Occipital lobe (tissue), 2 donors: ENCODE data around the gene MAGEF1. TPM values are rescaled to one million over a fixed set of nuclear protein-coding genes. Genes with fewer than 3 reads are reported as not detected.

Source experiments
- DNase-seq: peaks from one replicate; lab custom pipeline; 2025; lab: John Stamatoyannopoulos, UW
- total RNA-seq: library from RNA; depleted of rRNA; stranded (reverse); fragments of >200 nt; gene quantifications from one replicate; pipeline ENCODE4 v1.2.3, GENCODE V29; 2014

The MAGEF1 gene
- total RNA-seq, 1 donor from 2014 or later: 42.7 TPM

GRCh38 chr3:184670091-184670602, 41.7 kb downstream of the MAGEF1 start:
- DNase-seq: no peak

DNA sequence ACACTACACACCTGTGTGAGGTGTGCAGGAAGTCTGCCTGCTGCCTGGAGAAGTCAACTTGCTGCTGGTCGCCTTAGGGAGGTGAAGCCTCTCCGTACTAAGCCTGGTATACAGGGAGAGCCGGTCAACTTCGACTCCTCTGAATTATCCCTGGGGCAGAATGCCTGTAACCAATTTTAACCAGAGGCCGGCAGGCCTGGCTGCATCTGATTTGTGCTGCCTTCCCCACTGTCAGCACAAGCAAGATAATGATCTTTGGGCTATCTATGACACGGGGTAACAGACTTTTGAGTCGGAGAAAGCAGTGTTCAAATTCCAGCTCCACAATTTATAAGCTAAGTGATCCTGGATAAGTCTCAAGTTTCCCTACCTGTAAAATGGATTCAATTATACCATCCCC, 42.3 kb downstream of the MAGEF1 start:
- no peak for DNase-seq

- DNase-seq: no peak
Observed at GRCh38 chr3:184666442-184666841, 45.4 kb downstream of the MAGEF1 start.

DNA sequence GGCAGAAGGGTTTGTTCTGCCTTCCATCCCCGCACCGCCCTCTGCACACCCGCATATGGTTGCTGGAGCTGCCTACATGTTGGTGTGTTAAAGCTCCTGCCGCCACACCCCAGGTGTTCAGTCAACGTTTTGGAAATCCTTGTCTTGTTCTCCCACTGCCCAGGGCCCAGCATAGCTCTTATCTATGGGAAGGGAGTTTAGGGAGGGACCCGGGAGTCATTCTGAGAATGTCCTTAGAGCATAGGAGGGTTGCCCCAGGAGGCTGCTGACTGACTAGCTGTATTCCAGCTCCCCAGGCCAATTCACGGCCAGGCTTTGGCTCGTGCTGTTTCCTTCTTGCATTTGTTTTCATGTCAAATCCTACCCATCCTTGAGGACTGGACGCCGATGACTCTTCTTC, 46.8 kb downstream of the MAGEF1 start:
- DNase-seq: no peak

- no peak for DNase-seq
Observed at GRCh38 chr3:184663756-184664155, 48.1 kb downstream of the MAGEF1 start.

DNA sequence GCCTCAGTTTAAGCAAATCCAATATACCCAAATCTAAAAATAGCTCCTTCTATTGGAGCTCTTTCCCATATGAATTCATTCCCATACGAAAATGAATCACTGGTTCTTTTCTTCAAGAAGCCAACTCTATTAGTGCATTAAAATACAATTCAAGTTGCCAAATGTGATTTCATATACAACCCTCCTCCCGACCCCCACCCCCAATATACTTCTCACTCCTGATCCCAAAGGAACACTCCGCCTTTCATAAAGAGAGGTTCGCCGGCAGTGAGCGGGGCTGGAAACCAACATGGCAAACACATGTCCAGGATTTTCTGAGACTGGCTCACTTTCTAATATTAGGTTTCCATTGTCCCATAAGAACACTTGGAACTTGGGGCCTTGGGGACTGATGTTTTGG, 48.5 kb downstream of the MAGEF1 start:
- no peak for DNase-seq

- no peak for DNase-seq
Observed at GRCh38 chr3:184662187-184662586, 49.7 kb downstream of the MAGEF1 start.

DNA sequence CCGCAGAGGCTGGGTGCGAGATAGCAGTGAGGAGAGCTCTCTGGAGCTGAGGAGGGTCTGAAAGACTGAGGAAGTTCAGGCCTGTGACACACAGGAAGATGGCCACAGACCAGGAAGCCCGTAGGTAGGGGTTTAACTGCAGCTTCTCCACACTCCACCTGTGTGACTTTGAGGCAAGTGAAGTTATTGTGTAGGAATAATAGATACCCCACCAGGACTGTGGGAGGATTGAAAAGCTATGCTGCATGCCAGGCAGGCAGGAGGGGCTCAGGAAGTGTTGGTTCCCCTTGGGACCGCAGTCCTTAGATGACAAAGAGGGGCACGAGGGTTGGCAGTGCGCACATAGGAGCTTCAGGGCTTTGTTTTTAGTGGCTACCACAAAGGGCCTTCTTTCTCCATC, 50.9 kb downstream of the MAGEF1 start:
- DNase-seq: no peak

Other genes with a start within 250 kb of the MAGEF1 start
- 3.9 TPM for gene EPHB3, start 150.3 kb downstream of the MAGEF1 start, total RNA-seq
- 190 TPM for gene VPS8, start 100.1 kb upstream of the MAGEF1 start, total RNA-seq